NCI-H2196 (cell line): ENCODE measurements around the gene AP3S2.
A peak's percentile ranks its signal among the peaks of the same experiment; 100 is the strongest.
"Not testable (repeated sequence)": the region's sequence is repeated elsewhere in the genome, so short reads cannot be mapped to it uniquely, and the experiment has no call there.

Experiments used
- DNase-seq: peaks from one replicate; lab custom pipeline; 2025; ENCODE audit not compliant: unreplicated experiment; lab: John Stamatoyannopoulos, UW

AP3S2 gene

GRCh38 chr15:89893696-89894447 is at the start of gene AP3S2:
Gene AP3S2 (minus strand): TSS chr15:89893994. CDS start chr15:89893949, 45 bp downstream.
- DNase-seq: peak; percentile 86

DNA sequence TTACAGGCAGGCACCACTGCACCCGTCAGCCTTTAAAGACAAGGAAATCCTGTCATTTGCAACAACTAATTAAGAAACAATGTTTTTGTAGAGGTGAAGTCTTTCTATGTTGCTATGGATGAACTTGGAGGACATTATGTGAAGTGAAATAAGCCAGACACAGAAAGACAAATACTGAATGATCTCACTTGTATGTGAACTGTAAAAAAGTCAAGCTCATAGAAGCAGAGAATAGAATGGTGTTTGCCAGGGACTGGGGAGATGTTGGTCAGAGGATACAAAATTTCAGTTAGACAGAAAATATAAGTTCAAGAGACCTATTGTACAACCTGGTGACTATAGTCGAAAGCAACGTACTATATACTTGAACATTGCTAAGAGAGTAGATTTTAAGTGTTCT is 46.1 kb upstream of the AP3S2 start:
- no peak for DNase-seq

GRCh38 chr15:89939377-89939776 is 45.6 kb upstream of the AP3S2 start:
- DNase-seq: not testable (repeated sequence)

GRCh38 chr15:89937365-89938350 is 43.9 kb upstream of the AP3S2 start:
- DNase-seq: no peak

GRCh38 chr15:89936786-89937265 is 43.0 kb upstream of the AP3S2 start:
- DNase-seq: no peak

DNA sequence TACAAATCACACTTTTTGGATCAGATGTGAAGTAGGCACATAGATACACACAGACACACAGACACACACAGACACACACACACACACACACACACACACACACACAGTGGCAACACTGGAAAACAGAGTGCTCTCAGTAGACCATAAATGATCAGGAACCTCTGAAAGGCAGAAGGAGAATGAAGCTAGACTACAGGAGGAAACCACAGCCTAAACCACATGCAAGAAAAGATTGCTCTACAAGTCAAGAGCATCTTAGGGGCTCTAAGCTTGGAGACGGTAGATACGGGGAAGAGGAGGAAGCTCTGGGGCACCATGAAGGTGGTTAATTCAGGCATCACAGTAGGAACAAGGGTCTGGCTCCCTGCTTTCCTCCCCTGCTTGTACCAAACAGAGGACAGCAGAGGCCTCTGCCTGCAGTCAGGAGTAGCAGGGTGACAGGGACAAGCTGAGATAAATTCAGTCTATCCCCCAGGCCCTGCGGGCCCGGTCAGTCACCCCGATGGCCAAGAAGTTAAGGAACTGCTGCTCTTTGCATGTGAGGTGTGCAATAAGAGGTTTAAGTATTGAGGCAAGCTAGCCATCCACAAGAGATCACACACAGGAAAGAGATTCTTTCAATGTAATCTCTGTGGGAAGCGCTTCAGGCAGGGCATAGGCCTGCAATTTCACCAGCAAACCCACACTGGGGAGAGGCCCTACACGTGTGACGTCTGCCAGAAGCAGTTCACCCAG is 42.4 kb upstream of the AP3S2 start:
- DNase-seq: no peak

GRCh38 chr15:89932880-89933279 is 39.1 kb upstream of the AP3S2 start:
- no peak for DNase-seq

- no peak for DNase-seq
Measured at GRCh38 chr15:89928421-89928820, 34.6 kb upstream of the AP3S2 start.

GRCh38 chr15:89926158-89926557 is 32.4 kb upstream of the AP3S2 start:
- no peak for DNase-seq

GRCh38 chr15:89917442-89918101 is 23.8 kb upstream of the AP3S2 start:
- no peak for DNase-seq

DNA sequence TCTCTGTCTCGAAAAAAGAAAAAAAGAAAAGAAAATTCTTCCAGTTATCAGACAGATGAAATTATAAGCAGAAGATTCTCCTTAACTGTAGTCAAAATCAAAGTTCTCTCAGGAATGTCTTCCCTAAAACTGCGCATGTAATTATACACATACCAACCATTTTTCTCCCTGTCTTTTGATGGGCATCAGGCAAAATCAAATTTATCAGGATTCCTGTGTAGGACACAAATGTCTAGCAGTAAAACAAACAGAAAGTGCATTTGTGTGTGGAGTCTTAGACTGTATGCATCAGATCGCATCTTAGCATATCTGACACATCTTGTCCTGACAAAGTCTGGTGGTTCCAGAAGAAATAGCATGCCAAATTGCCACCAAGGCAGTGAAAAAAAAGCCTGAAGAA is 22.9 kb upstream of the AP3S2 start:
- DNase-seq: no peak

GRCh38 chr15:89912674-89913396 is 19.0 kb upstream of the AP3S2 start, which contains the start of gene ARPIN:
Gene ARPIN (minus strand): TSS chr15:89912952. CDS start chr15:89912835, 117 bp downstream.
- DNase-seq: no peak

GRCh38 chr15:89912145-89912673 is 18.4 kb upstream of the AP3S2 start:
- DNase-seq: no peak

GRCh38 chr15:89910891-89911626 is 17.3 kb upstream of the AP3S2 start:
- no peak for DNase-seq

DNA sequence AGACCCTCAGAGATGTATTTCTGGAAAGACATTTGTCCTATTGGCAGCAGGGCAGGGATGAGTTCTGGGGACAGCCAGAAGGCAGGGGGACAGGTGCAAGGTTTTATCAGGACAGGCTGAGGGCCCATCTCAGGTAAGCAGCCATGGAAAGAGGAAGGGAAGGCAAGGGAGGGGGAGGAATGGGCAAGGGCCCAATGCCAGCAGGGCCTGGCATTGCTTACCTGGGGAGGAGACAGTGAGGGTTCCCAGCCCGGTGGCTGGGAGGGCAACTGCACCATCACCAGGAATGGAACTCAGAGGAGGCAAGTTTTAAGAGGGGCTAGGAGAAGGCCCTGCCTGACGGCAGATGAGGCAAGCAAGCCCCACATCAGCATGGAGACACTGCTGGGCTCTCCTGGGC is 15.8 kb upstream of the AP3S2 start:
- no peak for DNase-seq

- no peak for DNase-seq
Measured at GRCh38 chr15:89908226-89908625, 14.4 kb upstream of the AP3S2 start.

DNA sequence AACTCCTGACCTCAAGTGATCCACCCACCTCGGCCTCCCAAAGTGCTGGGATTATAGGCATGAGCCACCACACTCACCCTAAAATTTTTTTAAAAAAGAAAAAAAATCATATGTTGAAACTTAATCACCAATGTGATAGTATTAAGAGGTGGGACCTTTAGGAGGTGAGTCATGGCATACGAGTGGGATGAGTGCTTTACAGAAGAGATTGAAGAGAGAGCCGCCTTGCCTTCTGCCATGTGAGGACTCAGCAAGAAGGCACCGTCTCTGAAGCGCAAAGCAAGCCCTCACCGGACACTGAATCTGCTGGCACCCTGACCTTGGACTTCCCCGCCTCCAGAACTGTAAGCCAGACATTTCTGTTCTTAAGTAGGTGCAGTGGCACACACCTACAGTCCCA is 13.5 kb upstream of the AP3S2 start:
- DNase-seq: no peak

DNA sequence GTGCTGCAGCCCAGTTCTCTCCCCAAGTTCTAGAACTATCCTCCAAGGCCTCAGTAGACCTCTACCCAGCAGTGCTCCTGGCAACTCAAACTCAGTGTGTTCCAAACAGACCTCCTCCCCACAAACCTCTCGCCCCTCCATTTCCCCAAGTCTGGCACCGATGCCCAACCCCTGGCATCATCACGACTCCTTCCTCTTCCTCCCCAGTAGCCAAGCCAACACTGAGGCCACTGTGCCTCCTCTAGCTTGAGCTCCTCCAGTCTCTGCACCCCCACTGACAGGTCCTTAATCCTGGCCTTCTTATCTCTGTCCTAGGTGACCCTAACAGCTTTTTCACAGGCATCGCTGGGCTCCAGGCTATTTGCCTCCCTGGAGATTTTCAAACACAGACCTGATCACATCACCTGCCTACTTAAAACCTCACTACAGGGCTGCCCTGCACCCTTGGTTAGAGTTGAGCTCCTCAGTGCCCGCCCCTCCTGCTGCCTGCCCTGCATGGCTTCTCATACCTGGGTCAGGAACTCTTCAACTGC is 12.1 kb upstream of the AP3S2 start:
- no peak for DNase-seq

DNA sequence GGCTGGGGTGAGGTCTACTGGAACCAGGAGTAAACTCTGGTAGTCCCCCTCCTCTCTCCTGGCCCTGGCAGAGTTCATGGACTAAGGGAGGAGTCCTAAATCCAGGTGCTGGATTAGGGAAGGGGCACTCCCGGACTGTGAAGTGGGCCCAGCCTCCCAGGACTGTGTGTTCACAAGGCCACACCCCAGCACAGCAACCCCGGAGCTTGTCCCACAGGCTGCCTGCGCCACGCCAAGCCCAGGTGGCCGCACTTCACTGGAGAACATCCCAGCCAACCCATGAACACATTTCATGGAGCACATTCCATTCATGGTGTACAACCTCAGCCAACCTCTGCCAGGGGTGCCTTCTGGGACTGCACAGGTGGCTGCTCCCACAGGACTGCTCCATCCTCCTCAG is 10.7 kb upstream of the AP3S2 start:
- DNase-seq: no peak
